NCI-H460 (cell line): ENCODE data around the gene MATN4. TPM values are rescaled to one million over a fixed set of nuclear protein-coding genes. Genes with fewer than 3 reads are reported as not detected.
A peak's percentile ranks its signal among the peaks of the same experiment; 100 is the strongest.

ENCODE experiments used
- DNase-seq: peaks from one replicate; pipeline ENCODE4 v3.0.0-alpha.2; 2016; ENCODE audit warnings: low read depth; ENCODE audit errors: extremely low read depth
- total RNA-seq: library from RNA; depleted of rRNA; stranded (reverse); fragments of >200 nt; shearing (Covaris generic); gene quantifications from 2 replicates; pipeline ENCODE4 v1.2.3, GENCODE V29; 2014; rRNA removed

MATN4 gene
- total RNA-seq, 1 experiment from 2014 or later = not detected

GRCh38 chr20:45257161-45257560 lies 50.9 kb downstream of the MATN4 start:
- DNase-seq = no peak

DNA sequence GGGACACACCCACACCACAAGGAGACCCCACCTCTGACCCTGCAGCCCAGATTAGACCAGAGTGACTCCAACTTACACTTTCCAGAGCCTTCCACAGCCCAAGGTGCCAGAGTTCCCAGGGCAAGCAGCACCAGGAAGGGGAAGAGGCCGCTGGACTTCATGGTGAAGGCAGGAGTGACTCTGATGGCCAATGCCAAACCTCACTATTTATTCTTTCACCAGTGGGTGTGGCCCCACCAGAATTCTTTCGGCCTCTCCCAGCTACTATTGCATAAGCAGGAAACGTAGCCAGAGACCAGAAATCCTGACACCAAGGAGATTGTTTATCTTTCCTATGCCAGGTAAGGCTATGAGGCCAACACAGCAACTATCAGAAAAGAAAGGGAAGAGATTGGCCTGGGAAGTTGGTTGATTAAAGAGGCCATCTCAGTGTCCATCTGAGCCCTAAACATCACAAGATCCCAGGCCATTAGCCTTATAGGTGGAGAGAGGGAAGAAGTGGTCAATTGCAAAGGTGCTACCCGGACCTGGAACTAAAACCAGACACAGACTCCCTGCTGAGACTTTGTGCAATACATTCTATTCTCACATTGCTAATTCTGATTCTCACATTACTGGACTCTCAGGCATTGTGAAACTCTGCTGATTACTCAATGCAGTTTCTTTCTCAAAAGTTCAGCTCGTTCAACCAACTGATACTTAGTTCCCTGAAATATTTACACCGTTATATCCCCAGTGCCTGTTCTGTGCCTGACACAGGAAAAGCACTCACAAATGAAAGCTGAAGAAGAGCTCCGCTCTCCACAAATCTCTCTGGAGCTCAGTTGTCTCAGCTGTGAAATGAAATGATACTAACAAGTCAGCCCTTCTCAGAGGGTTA lies 53.5 kb downstream of the MATN4 start, which contains the start of gene SLPI:
Gene SLPI (minus strand): TSS at position 182 of the 880 bp plus-strand sequence. CDS start 21 bp downstream, at position 161.
- DNase-seq = peak; percentile 71

DNA sequence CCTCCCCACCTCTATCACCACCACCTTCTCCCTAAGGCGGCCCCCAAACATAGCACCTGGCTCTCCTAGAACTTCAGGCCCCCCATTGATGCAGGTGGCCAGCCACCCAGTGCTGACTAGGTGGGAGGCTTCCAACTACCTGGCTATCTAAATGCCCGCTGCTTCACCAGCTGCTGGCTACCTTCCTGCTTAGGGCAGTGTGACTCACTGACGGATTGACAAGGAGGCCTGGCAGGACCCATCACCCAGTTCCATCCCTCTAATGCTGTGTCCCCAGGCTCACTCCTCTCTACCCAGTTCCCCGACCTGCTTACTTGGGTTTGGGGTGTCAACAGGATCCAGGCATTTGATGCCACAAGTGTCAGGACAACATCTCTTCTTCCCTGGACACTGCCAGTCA lies 54.8 kb downstream of the MATN4 start:
- no peak for DNase-seq

- DNase-seq = no peak
Measured at GRCh38 chr20:45251884-45252560, 56.1 kb downstream of the MATN4 start.

- no peak for DNase-seq
Measured at GRCh38 chr20:45248609-45249008, 59.5 kb downstream of the MATN4 start.

GRCh38 chr20:45247865-45248264 lies 60.2 kb downstream of the MATN4 start:
- no peak for DNase-seq

- DNase-seq = no peak
Measured at GRCh38 chr20:45246109-45246508, 62.0 kb downstream of the MATN4 start.

Other genes with a start within 250 kb of the MATN4 start
- not detected in 2 replicates for gene KCNS1, start 207.2 kb downstream of the MATN4 start, total RNA-seq
- gene WFDC5, start 193.1 kb downstream of the MATN4 start, total RNA-seq = not detected in 2 replicates
- gene WFDC12, start 183.8 kb downstream of the MATN4 start, total RNA-seq = not detected in 2 replicates
- gene PI3, start 133.4 kb downstream of the MATN4 start, total RNA-seq = not detected in 2 replicates
- not detected in 2 replicates for gene SEMG1, start 101.3 kb downstream of the MATN4 start, total RNA-seq
- gene SEMG2, start 86.9 kb downstream of the MATN4 start, total RNA-seq = not detected in 2 replicates
- gene SLPI, start 53.7 kb downstream of the MATN4 start, total RNA-seq = 38.4 and 43.0 TPM in 2 replicates
- not detected in 2 replicates for gene RBPJL, start 1.5 kb downstream of the MATN4 start, total RNA-seq
- 12.7 and 14.7 TPM in 2 replicates for gene SDC4, start 40.1 kb upstream of the MATN4 start, total RNA-seq
- gene SYS1, start 54.9 kb upstream of the MATN4 start, total RNA-seq = 36.4 and 38.0 TPM in 2 replicates
- gene TP53TG5, start 70.0 kb upstream of the MATN4 start, total RNA-seq = not detected in 2 replicates
- gene DBNDD2, start 100.0 kb upstream of the MATN4 start, total RNA-seq = 16.6 and 17.4 TPM in 2 replicates
- gene PIGT, start 107.8 kb upstream of the MATN4 start, total RNA-seq = 145 and 150 TPM in 2 replicates
- gene WFDC2, start 161.5 kb upstream of the MATN4 start, total RNA-seq = not detected in 2 replicates
- not detected in 2 replicates for gene SPINT3, start 207.3 kb upstream of the MATN4 start, total RNA-seq
- gene WFDC6, start 231.2 kb upstream of the MATN4 start, total RNA-seq = 0.22 TPM in 1 of 2 replicates, not detected in the other
- not detected in 2 replicates for gene EPPIN, start 239.1 kb upstream of the MATN4 start, total RNA-seq